GM12873 (cell line): Measurements from ENCODE around the gene FGF1.

Experiments
- TF ChIP-seq, protein P1 (sequence below): IDR thresholded peaks from 2 replicates; pipeline ENCODE4 v1.5.1; 2012; ENCODE audit warnings: low read depth, mild to moderate bottlenecking, moderate library complexity, low read length, control low read depth; ENCODE audit not compliant: insufficient read depth; ENCODE audit errors: missing control alignments

FGF1 gene

DNA sequence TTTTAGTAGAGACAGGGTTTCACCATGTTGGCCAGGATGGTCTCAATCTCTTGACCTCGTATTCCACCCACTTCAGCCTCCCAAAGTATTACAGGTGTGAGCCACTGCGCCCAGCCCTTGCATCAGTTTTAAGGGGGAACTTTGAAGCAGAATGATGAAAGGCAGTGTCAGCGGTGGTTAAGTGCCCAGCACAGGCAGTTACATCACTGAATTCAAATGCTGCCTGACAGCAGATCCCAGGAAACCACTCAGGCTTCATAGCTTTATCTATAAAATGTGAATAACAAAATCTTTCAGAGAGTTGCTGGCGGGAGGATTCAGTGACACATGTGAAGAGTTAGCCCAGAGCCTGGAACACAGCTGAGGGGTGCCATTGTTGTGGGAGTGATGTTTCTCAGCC, 26.5 kb downstream of the FGF1 start:
- TF ChIP-seq, protein P1, sequence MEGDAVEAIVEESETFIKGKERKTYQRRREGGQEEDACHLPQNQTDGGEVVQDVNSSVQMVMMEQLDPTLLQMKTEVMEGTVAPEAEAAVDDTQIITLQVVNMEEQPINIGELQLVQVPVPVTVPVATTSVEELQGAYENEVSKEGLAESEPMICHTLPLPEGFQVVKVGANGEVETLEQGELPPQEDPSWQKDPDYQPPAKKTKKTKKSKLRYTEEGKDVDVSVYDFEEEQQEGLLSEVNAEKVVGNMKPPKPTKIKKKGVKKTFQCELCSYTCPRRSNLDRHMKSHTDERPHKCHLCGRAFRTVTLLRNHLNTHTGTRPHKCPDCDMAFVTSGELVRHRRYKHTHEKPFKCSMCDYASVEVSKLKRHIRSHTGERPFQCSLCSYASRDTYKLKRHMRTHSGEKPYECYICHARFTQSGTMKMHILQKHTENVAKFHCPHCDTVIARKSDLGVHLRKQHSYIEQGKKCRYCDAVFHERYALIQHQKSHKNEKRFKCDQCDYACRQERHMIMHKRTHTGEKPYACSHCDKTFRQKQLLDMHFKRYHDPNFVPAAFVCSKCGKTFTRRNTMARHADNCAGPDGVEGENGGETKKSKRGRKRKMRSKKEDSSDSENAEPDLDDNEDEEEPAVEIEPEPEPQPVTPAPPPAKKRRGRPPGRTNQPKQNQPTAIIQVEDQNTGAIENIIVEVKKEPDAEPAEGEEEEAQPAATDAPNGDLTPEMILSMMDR, result no peak

- TF ChIP-seq, protein P1, result no peak
Measured at GRCh38 chr5:142658278-142658677, 27.6 kb downstream of the FGF1 start.

DNA sequence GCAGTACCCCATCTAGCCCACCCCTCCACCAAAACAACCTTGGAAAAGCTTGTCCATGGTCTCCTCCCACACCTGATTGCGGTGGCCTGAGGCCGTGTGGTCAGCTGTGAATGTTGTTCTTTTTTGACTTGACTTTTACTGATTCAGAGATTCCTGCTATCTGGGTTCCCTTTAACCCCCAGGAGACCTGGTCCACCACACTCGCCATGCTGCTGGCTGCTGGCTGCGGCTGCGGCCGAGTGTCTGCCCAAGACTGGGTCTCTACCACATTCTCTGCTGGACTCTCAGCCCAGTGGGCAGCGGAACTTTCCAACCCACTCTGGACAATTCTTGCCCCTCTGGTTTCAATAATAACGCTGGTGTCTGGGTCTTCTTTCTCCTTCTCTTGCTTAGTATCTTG, 28.4 kb downstream of the FGF1 start:
- TF ChIP-seq, protein P1, result no peak

DNA sequence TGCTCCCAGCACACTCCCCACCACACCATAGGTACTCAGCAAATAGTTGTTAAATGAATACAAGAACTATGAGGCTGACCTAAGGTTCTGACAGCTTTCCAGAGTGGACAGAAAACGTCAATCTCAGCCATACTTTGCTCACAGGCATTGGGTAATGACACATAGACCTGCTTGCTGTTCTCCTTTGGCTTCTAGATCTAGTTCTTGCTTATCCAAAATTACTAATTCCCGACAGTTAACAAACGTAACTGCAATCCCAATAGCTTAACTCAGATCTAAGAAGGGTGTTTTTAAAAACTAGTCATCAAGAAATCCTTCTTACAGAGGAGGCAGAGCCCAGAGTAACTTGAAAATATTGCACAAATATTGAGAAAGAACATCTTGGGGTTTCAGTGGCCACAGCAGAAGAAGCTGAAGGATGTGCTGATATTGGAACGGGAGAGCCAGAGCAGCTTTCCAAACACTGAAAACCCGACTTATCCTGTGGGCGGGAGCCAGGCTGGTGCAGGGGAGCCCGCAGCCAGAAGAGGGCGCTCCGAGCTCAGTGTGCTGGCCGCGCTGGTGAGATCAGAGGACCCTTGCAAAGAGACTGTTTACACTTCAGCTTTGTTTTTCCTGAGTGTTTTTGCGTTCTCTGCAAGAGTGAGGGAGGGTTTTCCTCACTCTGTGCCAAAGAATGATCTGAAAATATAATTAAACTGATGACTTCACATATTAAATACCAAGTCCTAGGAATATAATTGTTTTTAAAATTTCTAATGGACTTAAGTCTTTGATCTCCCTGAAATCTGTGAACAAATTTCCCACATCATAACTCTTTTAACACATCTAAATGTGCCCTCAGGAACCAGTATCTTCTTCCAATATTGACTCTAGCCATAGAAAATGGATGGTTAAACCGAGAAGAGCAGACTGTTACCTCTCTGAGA, 30.3 kb downstream of the FGF1 start:
- TF ChIP-seq, protein P1, result peak; percentile 97

DNA sequence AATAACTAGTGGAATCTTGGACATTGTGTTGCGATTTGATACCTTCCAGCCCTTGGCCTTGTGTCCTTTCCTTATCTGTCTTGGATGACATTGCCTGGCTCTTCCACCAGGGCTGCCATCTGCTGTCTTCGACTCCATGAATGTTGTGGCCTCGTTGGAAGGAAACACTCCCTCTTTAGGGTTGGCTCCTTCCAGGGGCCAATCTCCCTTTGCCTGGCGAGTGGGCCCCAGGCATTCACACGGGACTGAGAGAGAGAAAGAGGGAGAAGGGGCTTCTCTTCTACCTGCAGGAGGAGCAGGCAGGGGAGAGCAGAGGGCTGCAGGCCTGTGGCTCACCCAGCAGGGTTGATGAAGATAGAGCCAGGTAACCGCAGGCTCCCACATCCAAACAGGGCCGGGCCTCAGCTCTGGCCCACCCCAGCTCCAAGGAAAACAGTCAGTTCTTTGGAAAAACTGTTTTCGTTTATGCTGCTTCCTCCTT, 31.3 kb downstream of the FGF1 start:
- TF ChIP-seq, protein P1, result peak; percentile 1

DNA sequence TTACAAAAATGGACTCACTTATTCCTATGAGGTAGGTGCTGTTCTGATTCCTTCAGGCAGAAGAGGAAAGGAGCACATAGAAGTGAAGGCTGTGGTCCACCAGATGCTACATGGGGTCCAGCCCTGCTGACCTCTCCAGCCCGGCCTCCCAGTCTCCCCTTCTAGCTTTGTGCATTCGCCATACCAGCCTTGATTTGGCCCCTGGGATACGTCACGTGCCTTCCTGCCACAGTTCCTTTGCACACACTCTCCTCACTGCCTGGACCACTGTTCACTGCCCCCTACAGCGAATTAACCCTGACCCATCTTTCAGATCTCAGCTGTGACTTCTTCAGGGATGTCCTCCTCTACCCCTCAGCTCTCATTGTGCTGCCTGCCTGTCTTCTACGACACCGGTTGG, 32.6 kb downstream of the FGF1 start:
- TF ChIP-seq, protein P1, result no peak

- TF ChIP-seq, protein P1, result no peak
Measured at GRCh38 chr5:142652563-142652962, 33.3 kb downstream of the FGF1 start.
